AG04449 (cell line): Measurements from ENCODE around the gene TEX264.

ENCODE experiments used
- CTCF ChIA-PET: fragments of 350-600 bp; formaldehyde crosslinking; extraction: SDS; loops from one replicate; lab custom pipeline; 2021; ENCODE audit warnings: antibody characterized with exemption; lab: Yijun Ruan, JAX
- POLR2A ChIA-PET: fragments of 400-600, 350-600 bp; formaldehyde crosslinking; extraction: SDS; loops from one replicate; lab custom pipeline; 2020; ENCODE audit warnings: antibody characterized with exemption, inconsistent platforms; lab: Yijun Ruan, JAX
- DNase-seq: peaks from one replicate; pipeline ENCODE4 v3.0.0-alpha.2; 2010; ENCODE audit warnings: low read depth, low spot score
- H3K4me3 ChIP-seq: 2 replicates; pipeline ENCODE4 v1.5.1; 2011; ENCODE audit warnings: low read depth, mild to moderate bottlenecking, control low read depth, low read length
- CTCF ChIP-seq: IDR thresholded peaks from one replicate; pipeline ENCODE4 v1.5.1; 2011; ENCODE audit warnings: mild to moderate bottlenecking, moderate library complexity, low read length, control low read depth, inconsistent platforms; ENCODE audit not compliant: insufficient read depth; ENCODE audit errors: missing control alignments

Gene TEX264

GRCh38 chr3:51711352-51712037 is 40.4 kb downstream of the TEX264 start:
- no peak for TF ChIP-seq CTCF

GRCh38 chr3:51712038-51712420 is 41.0 kb downstream of the TEX264 start:
- ChIA-PET CTCF (no interaction called here), POLR2A (no interaction called here)
- no peak for DNase-seq
- no peak for TF ChIP-seq CTCF
- no peak overlapping the region for H3K4me3 ChIP-seq

More at GRCh38 chr3:51711352-51712037, 40.4 kb downstream of the TEX264 start:
- no peak overlapping the region for H3K4me3 ChIP-seq
- ChIA-PET POLR2A (no interaction called here), CTCF (interaction anchor here (2.0 kb wide), 1 partner anchor 210 kb away, joined by 6 read pairs; no protein-coding TSS in a partner anchor)
- no peak for DNase-seq

- POLR2A ChIA-PET: no interaction called here
- CTCF ChIA-PET: no interaction called here
- no peak for DNase-seq
- no peak overlapping the region for H3K4me3 ChIP-seq
- TF ChIP-seq CTCF: no peak
Measured at GRCh38 chr3:51712511-51712931, 41.5 kb downstream of the TEX264 start.

- DNase-seq: no peak
- ChIA-PET POLR2A (no interaction called here), CTCF (no interaction called here)
- TF ChIP-seq CTCF: no peak
- no peak overlapping the region for H3K4me3 ChIP-seq
Measured at GRCh38 chr3:51712963-51713362, 41.9 kb downstream of the TEX264 start.

- POLR2A ChIA-PET: no interaction called here
- CTCF ChIA-PET: no interaction called here
- H3K4me3 ChIP-seq: no peak overlapping the region
- no peak for TF ChIP-seq CTCF
- no peak for DNase-seq
Measured at GRCh38 chr3:51715231-51715976, 44.4 kb downstream of the TEX264 start.

- CTCF ChIA-PET: no interaction called here
Measured at GRCh38 chr3:51715977-51716294, 44.9 kb downstream of the TEX264 start.

More at GRCh38 chr3:51715977-51716294, 44.9 kb downstream of the TEX264 start:
- no peak overlapping the region for H3K4me3 ChIP-seq
- TF ChIP-seq CTCF: no peak
- POLR2A ChIA-PET: no interaction called here
- DNase-seq: no peak
